GM12878 (cell line): ENCODE results near the gene HECTD4. TPM values are rescaled to one million over a fixed set of nuclear protein-coding genes. Genes with fewer than 3 reads are reported as not detected.

ENCODE experiments used
- ATAC-seq: fragments of 200-7000 bp; cut with Tn5 transposase; 3 replicates; pipeline ENCODE4 v1.9.1; 2020; ENCODE audit warnings: mild to moderate bottlenecking, moderate library complexity
- BruUV-seq: library from RNA; stranded (reverse); fragments of 400-500 nt; replicated peaks from 2 replicates; lab custom pipeline; 2021; lab: Mats Ljungman, UMichigan
- CTCF ChIA-PET: fragments of 300-600 bp; sonication (Branson Sonifier 250); formaldehyde crosslinking; extraction: SDS; loops from one replicate; lab custom pipeline; 2021; ENCODE audit warnings: inconsistent platforms; lab: Yijun Ruan, JAX
- POLR2A ChIA-PET: fragments of 350-600 bp; formaldehyde crosslinking; extraction: SDS; loops from one replicate; lab custom pipeline; 2021; ENCODE audit warnings: inconsistent platforms; lab: Charles Lee
- RAD21 ChIA-PET: fragments of 300-600 bp; sonication (Branson Sonifier 250); formaldehyde crosslinking; loops from one replicate; lab custom pipeline; 2023; ENCODE audit warnings: antibody characterized with exemption; ENCODE audit not compliant: unreplicated experiment; lab: Charles Lee
- SMC1A ChIA-PET: fragments of 300-600 bp; sonication (Branson Sonifier 250); formaldehyde crosslinking; loops from one replicate; lab custom pipeline; 2023; ENCODE audit not compliant: unreplicated experiment, uncharacterized antibody; lab: Charles Lee
- DNase-seq: peaks from one replicate; pipeline ENCODE4 v3.0.0-alpha.2; 2011; ENCODE audit warnings: low read depth, low spot score
- FAIRE-seq: peaks from 3 replicates; lab custom pipeline; 2011; peaks lifted over from hg19 to GRCh38; lab: Jason Lieb, UNC
- H2AFZ ChIP-seq: 2 replicates; pipeline ENCODE4 v1.6.0; 2011; ENCODE audit warnings: low read depth, low read length, control low read depth; ENCODE audit not compliant: control insufficient read depth
- H3K27ac ChIP-seq: 2 replicates; pipeline ENCODE4 v1.5.1; 2011; ENCODE audit warnings: control low read depth; ENCODE audit not compliant: control insufficient read depth, insufficient read depth
- H3K27me3 ChIP-seq, 2 experiments: replicated peaks in 1 of 2; 2 replicates each; pipeline versions ENCODE4 v1.6.0 to v1.6.1; 2011; ENCODE audit warnings: low read length in 1 of 2; ENCODE audit not compliant: control insufficient read depth in 2 of 2, insufficient read depth in 2 of 2
- H3K36me3 ChIP-seq, 2 experiments: 2 replicates each; pipeline ENCODE4 v1.5.1; 2011; ENCODE audit warnings: low read length in 1 of 2; ENCODE audit not compliant: control insufficient read depth in 2 of 2, insufficient read depth in 2 of 2
- H3K4me1 ChIP-seq: 2 replicates; pipeline ENCODE4 v1.6.1; 2011; ENCODE audit warnings: mild to moderate bottlenecking, low read length, moderate library complexity, mixed read lengths; ENCODE audit not compliant: control insufficient read depth, insufficient read depth
- H3K4me2 ChIP-seq: 2 replicates; pipeline ENCODE4 v1.6.0; 2011; ENCODE audit warnings: control low read depth; ENCODE audit not compliant: control insufficient read depth, insufficient read depth
- H3K4me3 ChIP-seq: fragments of 200-600 bp; sonication (generic); 2 replicates; pipeline ENCODE4 v1.5.1; 2016
- H3K79me2 ChIP-seq: 2 replicates; pipeline ENCODE4 v1.6.0; 2011; ENCODE audit warnings: low read length; ENCODE audit not compliant: control insufficient read depth, insufficient read depth
- H3K9ac ChIP-seq: 2 replicates; pipeline ENCODE4 v1.8.0; 2011; ENCODE audit warnings: low read length, control low read depth, mixed read lengths; ENCODE audit not compliant: control insufficient read depth, insufficient read depth
- H3K9me3 ChIP-seq: replicated peaks from 3 replicates; pipeline ENCODE4 v1.5.1; 2011; ENCODE audit warnings: mild to moderate bottlenecking, low read length; ENCODE audit not compliant: control insufficient read depth, insufficient read depth
- H4K20me1 ChIP-seq: 2 replicates; pipeline ENCODE4 v1.6.0; 2011; ENCODE audit not compliant: control insufficient read depth, insufficient read depth
- BMI1 ChIP-seq: fragments of 450-650 bp; IDR thresholded peaks from 2 replicates; pipeline ENCODE4 v1.6.1; 2016; ENCODE audit warnings: mild to moderate bottlenecking, moderate library complexity, borderline replicate concordance
- EZH2 ChIP-seq: IDR thresholded peaks from 2 replicates; pipeline ENCODE4 v1.6.1; 2012; ENCODE audit warnings: low read depth, mild to moderate bottlenecking, control low read depth, inconsistent platforms, low read length, borderline replicate concordance; ENCODE audit not compliant: control insufficient read depth
- IRF4 ChIP-seq: IDR thresholded peaks from 2 replicates; pipeline ENCODE4 v1.6.1; 2011; ENCODE audit warnings: low read depth, low read length
- MEF2B ChIP-seq: fragments of 450-650 bp; IDR thresholded peaks from 2 replicates; pipeline ENCODE4 v1.6.1; 2018; ENCODE audit warnings: mild to moderate bottlenecking, moderate library complexity; ENCODE audit not compliant: partially characterized antibody, poor library complexity, severe bottlenecking
- NKRF ChIP-seq: fragments of 450-650 bp; conservative IDR thresholded peaks from 2 replicates; pipeline ENCODE4 v1.6.1; 2017; ENCODE audit warnings: mild to moderate bottlenecking, moderate library complexity
- RBBP5 ChIP-seq: fragments of 200-600 bp; sonication (generic); conservative IDR thresholded peaks from 2 replicates; pipeline ENCODE4 v1.6.1; 2016
- RUNX3 ChIP-seq: IDR thresholded peaks from 2 replicates; pipeline ENCODE4 v1.6.1; 2012; ENCODE audit warnings: low read length, inconsistent platforms
- ZZZ3 ChIP-seq: IDR thresholded peaks from 2 replicates; pipeline ENCODE4 v1.6.1; 2011; ENCODE audit warnings: low read depth; ENCODE audit not compliant: control insufficient read depth, insufficient read length
- WGBS: methylation state at CpG from one replicate; pipeline ENCODE4 v1.1.6; 2016; ENCODE audit warnings: low lambda C conversion rate; ENCODE audit not compliant: insufficient replicate concordance, insufficient coverage; ENCODE audit errors: missing lambda C conversion rate; 5-methylcytosine and 5-hydroxymethylcytosine counted together
- in situ Hi-C: fragments of 300-500 bp; cut with MboI; formaldehyde crosslinking; loops from 9 replicates; pipeline ENCODE4 v1.14.3; 2018; ENCODE audit warnings: mixed read lengths
- intact Hi-C: fragments of 100-400 bp; cut with micrococcal nuclease; formaldehyde crosslinking; loops from one replicate; pipeline ENCODE4 v1.14.2; 2022; ENCODE audit not compliant: unreplicated experiment
- polyA plus RNA-seq, 11 experiments: library from polyadenylated mRNA; depleted of rRNA in 4 of 11; unstranded in 6 of 11; stranded (reverse) in 5 of 11; fragments of >200 nt; fragmentation: Nextera tagmentation in 4 of 11; fragmentation: Illumina TruSeq in 1 of 11; extraction: Ambion mirVana in 4 of 11; extraction: Trizol in 1 of 11; gene quantifications; 1 replicate in 1 of 11; 2 replicates in 10 of 11; pipeline versions ENCODE4 v1.2.1 to v1.2.3, GENCODE V29; 2011 to 2016; ENCODE audit warnings: inconsistent platforms in 2 of 11, missing spikeins in 2 of 11, low read depth in 1 of 11
- total RNA-seq, 4 experiments: library from RNA; depleted of rRNA in 3 of 4; stranded (reverse); fragments of >200 nt in 3 of 4; fragmentation: Illumina TruSeq in 1 of 4; extraction: Trizol in 1 of 4; gene quantifications; 2 replicates each; pipeline versions ENCODE4 v1.2.1 to v1.2.3, GENCODE V29; 2013 to 2021
- TF ChIP-seq, protein P1 (sequence below): IDR thresholded peaks from 2 replicates; pipeline ENCODE4 v1.6.1; 2011; ENCODE audit warnings: borderline replicate concordance, low read depth, mild to moderate bottlenecking, moderate library complexity, mixed read lengths, low read length; ENCODE audit not compliant: insufficient read depth; ENCODE audit errors: extremely low read length

HECTD4 gene
- total and polyA plus RNA-seq, 10 of the 15 experiments (the other 5 are each of a cell fraction or from before 2014, with no cell fraction given), result 5.8 to 43.9 (median 17.9) TPM

- Histone ChIP-seq H3K4me1 (no peaks in the 10 kb centered on the region; the same call in 1 of the 2 replicates), H3K9ac (no peak overlapping the region), H3K9me3 (no peaks in the 10 kb centered on the region), H3K4me3 (no peak overlapping the region), H3K27ac (no peak overlapping the region), H3K36me3 (peaks cover 3 to 16% of the 10 kb centered on the region in 2 experiments), H4K20me1 (no peaks in the 10 kb centered on the region), H3K4me2 (no peak overlapping the region), H2AFZ (no peak overlapping the region), H3K27me3 (no peaks in the 10 kb centered on the region), H3K79me2 (no peaks in the 10 kb centered on the region)
- intact Hi-C loops (no loop called here), in situ Hi-C loops (no loop called here)
- ChIA-PET CTCF (interaction anchor here (1.0 to 2.3 kb wide), 2 partner anchors 9 to 180 kb away, joined by 3 to 7 read pairs; no protein-coding TSS in a partner anchor), RAD21 (interaction anchor here (0.6 to 1.3 kb wide), 2 partner anchors 11 to 444 kb away, joined by 3 read pairs; no protein-coding TSS in a partner anchor), SMC1A (interaction anchor here (1.3 kb wide), 2 partner anchors 14 to 203 kb away, joined by 3 read pairs; no protein-coding TSS in a partner anchor), POLR2A (no interaction called here)
- no peak for ATAC-seq
- no peak for FAIRE-seq
- no TSS peak for BruUV-seq
- DNase-seq, result no peak
- 88% methylated on average over 4 of the region's 4 CpGs for WGBS
- peak; percentile 30; the same call in 1 of the 2 replicates for TF ChIP-seq RUNX3
- TF ChIP-seq IRF4, result no peak
- no peak for TF ChIP-seq RBBP5
- TF ChIP-seq MEF2B, result no peak
- TF ChIP-seq BMI1, result no peak
- TF ChIP-seq, all 136 proteins: peak for 1
These were observed 174.8 kb downstream of the HECTD4 start for GRCh38 chr12:112207397-112207924.

DNA sequence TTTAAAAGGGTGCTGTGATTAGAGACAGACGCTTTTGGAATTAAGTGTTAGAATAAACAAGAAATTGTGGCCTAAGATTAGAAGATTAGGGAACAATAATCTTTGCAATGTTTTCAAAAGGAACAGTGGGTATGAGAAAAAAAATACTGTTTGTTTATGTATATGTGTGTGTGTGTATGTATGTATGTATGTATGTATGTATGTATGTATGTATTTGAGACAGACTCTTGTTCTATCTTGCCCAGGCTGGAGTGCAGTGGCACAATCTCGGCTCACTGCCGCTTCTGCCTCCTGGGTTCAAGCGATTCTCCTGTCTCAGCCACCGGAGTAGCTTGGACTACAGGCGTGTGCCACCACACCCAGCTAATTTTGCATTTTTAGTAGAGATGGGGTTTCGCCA is 175.3 kb downstream of the HECTD4 start:
- SMC1A ChIA-PET, result interaction anchor here (1.3 kb wide), 1 partner anchor 204 kb away, joined by 3 read pairs; no protein-coding TSS in a partner anchor
- ATAC-seq, result no peak
- no peak for FAIRE-seq
- in situ Hi-C loops, result no loop called here
- H2AFZ ChIP-seq, result no peak overlapping the region
- H3K36me3 ChIP-seq, result peaks cover 0 to 14% of the 10 kb centered on the region in 2 experiments
- H3K27me3 ChIP-seq, result no peaks in the 10 kb centered on the region
- H4K20me1 ChIP-seq, result no peaks in the 10 kb centered on the region
- 85% methylated on average over 7 of the region's 7 CpGs for WGBS
- H3K79me2 ChIP-seq, result no peaks in the 10 kb centered on the region
- DNase-seq, result no peak
- CTCF ChIA-PET, result interaction anchor here (1.0 to 2.3 kb wide), 2 partner anchors 9 to 180 kb away, joined by 3 to 7 read pairs; no protein-coding TSS in a partner anchor
- H3K4me1 ChIP-seq, result no peaks in the 10 kb centered on the region; the same call in 1 of the 2 replicates
- no peak overlapping the region for H3K27ac ChIP-seq
- POLR2A ChIA-PET, result interaction anchor here (0.6 kb wide), 1 partner anchor 971 kb away, joined by 5 read pairs; no protein-coding TSS in a partner anchor
- intact Hi-C loops, result no loop called here
- no peak overlapping the region for H3K9ac ChIP-seq
- no peaks in the 10 kb centered on the region for H3K9me3 ChIP-seq
- no peak for TF ChIP-seq ZZZ3
- no peak for TF ChIP-seq NKRF
- no peak for TF ChIP-seq EZH2
- TF ChIP-seq, protein P1, sequence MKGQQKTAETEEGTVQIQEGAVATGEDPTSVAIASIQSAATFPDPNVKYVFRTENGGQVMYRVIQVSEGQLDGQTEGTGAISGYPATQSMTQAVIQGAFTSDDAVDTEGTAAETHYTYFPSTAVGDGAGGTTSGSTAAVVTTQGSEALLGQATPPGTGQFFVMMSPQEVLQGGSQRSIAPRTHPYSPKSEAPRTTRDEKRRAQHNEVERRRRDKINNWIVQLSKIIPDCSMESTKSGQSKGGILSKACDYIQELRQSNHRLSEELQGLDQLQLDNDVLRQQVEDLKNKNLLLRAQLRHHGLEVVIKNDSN, result no peak
- TF ChIP-seq, all 136 proteins: peak for 0
- H3K4me2 ChIP-seq, result no peak overlapping the region
- RAD21 ChIA-PET, result interaction anchor here (0.6 kb wide), 1 partner anchor 444 kb away, joined by 3 read pairs; no protein-coding TSS in a partner anchor
- H3K4me3 ChIP-seq, result no peak overlapping the region
- BruUV-seq, result no TSS peak
